ENCODE data around the gene ITGBL1. TPM values are rescaled to one million over a fixed set of nuclear protein-coding genes. Genes with fewer than 3 reads are reported as not detected.

Gene ITGBL1
- polyA plus RNA-seq, 3 donors: not detected

- no peak overlapping the region for H3K4me2 ChIP-seq (replicated peaks; ENCODE audit: extremely low read depth, low read length, poor library complexity, severe bottlenecking)
- DNase-seq: no peak
- H2AFZ ChIP-seq (ENCODE audit: insufficient read depth, low read depth, low read length, poor library complexity, severe bottlenecking): no peak overlapping the region
- H4K20me1 ChIP-seq (ENCODE audit: insufficient read depth, low read length): no peaks in the 10 kb centered on the region
- no peak overlapping the region for H3K4me3 ChIP-seq (replicated peaks in 1 of 3; ENCODE audit: low read depth in 2 of 3, low read length in 3 of 3)
- intact Hi-C loops (cut with micrococcal nuclease): no loop called here
- H3K27ac Mint-ChIP-seq: no peak overlapping the region
- H3K27me3 ChIP-seq (ENCODE audit: control insufficient read depth in 2 of 2, insufficient read depth in 2 of 2, low read length in 2 of 2): no peaks in the 10 kb centered on the region
- TF ChIP-seq CTCF (IDR thresholded peaks at IDR 0.05): no peak
- no peak overlapping the region for H3K27ac ChIP-seq (ENCODE audit: low read depth in 1 of 2, low read length in 2 of 2)
- H3K9me3 ChIP-seq (replicated peaks in 1 of 2; ENCODE audit: control insufficient read depth in 1 of 2, insufficient read depth in 1 of 2, low read length in 2 of 2): no peaks in the 10 kb centered on the region
- no peaks in the 10 kb centered on the region for H3K4me1 Mint-ChIP-seq
- H3K36me3 Mint-ChIP-seq: no peaks in the 10 kb centered on the region
- WGBS (ENCODE audit: insufficient coverage): 85% methylated on average over 3 of the region's 5 CpGs
- H3K27me3 Mint-ChIP-seq (ENCODE audit: low read depth in 3 of 3): no peaks in the 10 kb centered on the region
- no peak overlapping the region for H3K4me3 Mint-ChIP-seq
- H3K36me3 ChIP-seq (replicated peaks in 1 of 2; ENCODE audit: control insufficient read depth in 1 of 2, insufficient read depth in 2 of 2, low read length in 2 of 2): no peaks in the 10 kb centered on the region
- H3K9me3 Mint-ChIP-seq: peaks cover 0 to 5% (median 4%) of the 10 kb centered on the region in 7 donors
- no peak overlapping the region for H3K9ac ChIP-seq (ENCODE audit: insufficient read depth, low read length, poor library complexity, severe bottlenecking)
- no peaks in the 10 kb centered on the region for H3K79me2 ChIP-seq (ENCODE audit: insufficient read depth, low read length)
- H3K4me1 ChIP-seq (ENCODE audit: control insufficient read depth in 1 of 2, insufficient read depth in 2 of 2, low read length in 2 of 2): no peaks in the 10 kb centered on the region
Observed at GRCh38 chr13:101611491-101612475, 159.3 kb downstream of the ITGBL1 start.

GRCh38 chr13:101612735-101613134 is 160.3 kb downstream of the ITGBL1 start:
- no peak overlapping the region for H3K4me3 Mint-ChIP-seq
- peak overlapping the region in 1 of 7 donors; percentile 6 for H3K27ac Mint-ChIP-seq
- WGBS (ENCODE audit: insufficient coverage): 77% methylated on average over 3 of the region's 7 CpGs
- intact Hi-C loops (cut with micrococcal nuclease): no loop called here
- H3K27me3 Mint-ChIP-seq (ENCODE audit: low read depth in 3 of 3): no peaks in the 10 kb centered on the region
- no peaks in the 10 kb centered on the region for H3K4me1 Mint-ChIP-seq
- no peaks in the 10 kb centered on the region for H3K27me3 ChIP-seq (ENCODE audit: control insufficient read depth in 2 of 2, insufficient read depth in 2 of 2, low read length in 2 of 2)
- no peaks in the 10 kb centered on the region for H3K36me3 ChIP-seq (replicated peaks in 1 of 2; ENCODE audit: control insufficient read depth in 1 of 2, insufficient read depth in 2 of 2, low read length in 2 of 2)
- DNase-seq: no peak
- H3K79me2 ChIP-seq (ENCODE audit: insufficient read depth, low read length): no peaks in the 10 kb centered on the region
- no peaks in the 10 kb centered on the region for H3K4me1 ChIP-seq (ENCODE audit: control insufficient read depth in 1 of 2, insufficient read depth in 2 of 2, low read length in 2 of 2)
- H2AFZ ChIP-seq (ENCODE audit: insufficient read depth, low read depth, low read length, poor library complexity, severe bottlenecking): no peak overlapping the region
- no peak overlapping the region for H3K27ac ChIP-seq (ENCODE audit: low read depth in 1 of 2, low read length in 2 of 2)
- no peak overlapping the region for H3K4me3 ChIP-seq (replicated peaks in 1 of 3; ENCODE audit: low read depth in 2 of 3, low read length in 3 of 3)
- no peaks in the 10 kb centered on the region for H3K9me3 ChIP-seq (replicated peaks in 1 of 2; ENCODE audit: control insufficient read depth in 1 of 2, insufficient read depth in 1 of 2, low read length in 2 of 2)
- no peak overlapping the region for H3K4me2 ChIP-seq (replicated peaks; ENCODE audit: extremely low read depth, low read length, poor library complexity, severe bottlenecking)
- no peaks in the 10 kb centered on the region for H4K20me1 ChIP-seq (ENCODE audit: insufficient read depth, low read length)
- H3K36me3 Mint-ChIP-seq: no peaks in the 10 kb centered on the region
- no peak for TF ChIP-seq CTCF (IDR thresholded peaks at IDR 0.05)
- H3K9ac ChIP-seq (ENCODE audit: insufficient read depth, low read length, poor library complexity, severe bottlenecking): no peak overlapping the region
- H3K9me3 Mint-ChIP-seq: peaks cover 0 to 5% (median 3%) of the 10 kb centered on the region in 7 donors

All from CD14-positive monocyte (primary cell).